Keratinocyte (primary cell): Measurements from ENCODE around the gene USP9X. TPM values are rescaled to one million over a fixed set of nuclear protein-coding genes. Genes with fewer than 3 reads are reported as not detected.
"Not testable (repeated sequence)": the region's sequence is repeated elsewhere in the genome, so short reads cannot be mapped to it uniquely, and the experiment has no call there.

ENCODE experiments used
- DNase-seq: peaks from one replicate; pipeline ENCODE4 v3.0.0-alpha.2; 2011; ENCODE audit warnings: low read depth, missing footprints, low spot score
- FAIRE-seq: peaks from 2 replicates; lab custom pipeline; 2011; peaks lifted over from hg19 to GRCh38; lab: Jason Lieb, UNC
- H2AFZ ChIP-seq: 2 replicates; pipeline ENCODE4 v1.6.0; 2012; ENCODE audit warnings: low read length, control low read depth, inconsistent platforms; ENCODE audit not compliant: control insufficient read depth
- H3K27ac ChIP-seq: 2 replicates; pipeline ENCODE4 v1.5.1; 2011; ENCODE audit warnings: low read length; ENCODE audit not compliant: control insufficient read depth, insufficient read depth
- H3K27me3 ChIP-seq: 3 replicates; pipeline ENCODE4 v1.6.0; 2011; ENCODE audit warnings: low read length; ENCODE audit not compliant: control insufficient read depth, insufficient read depth; ENCODE audit errors: extremely low read depth
- H3K36me3 ChIP-seq, 2 experiments: 2 replicates in 1 of 2; 3 replicates in 1 of 2; pipeline ENCODE4 v1.5.1; 2011; ENCODE audit warnings: low read length in 2 of 2, mild to moderate bottlenecking in 1 of 2; ENCODE audit not compliant: control insufficient read depth in 2 of 2, insufficient read depth in 2 of 2; ENCODE audit errors: extremely low read depth in 1 of 2
- H3K4me1 ChIP-seq: 3 replicates; pipeline ENCODE4 v1.5.1; 2011; ENCODE audit warnings: low read length; ENCODE audit not compliant: control insufficient read depth, insufficient read depth; ENCODE audit errors: extremely low read depth
- H3K4me2 ChIP-seq: 3 replicates; pipeline ENCODE4 v1.6.0; 2011; ENCODE audit warnings: low read depth, low read length; ENCODE audit not compliant: control insufficient read depth, insufficient read depth; ENCODE audit errors: extremely low read depth
- H3K4me3 ChIP-seq, 3 experiments: fragments of 200-600 bp in 1 of 3; sonication (generic) in 1 of 3; 2 replicates in 2 of 3; 3 replicates in 1 of 3; pipeline ENCODE4 v1.5.1; 2011 to 2016; ENCODE audit warnings: low read length in 3 of 3, mild to moderate bottlenecking in 3 of 3, control low read depth in 2 of 3, inconsistent platforms in 1 of 3, low read depth in 1 of 3, mixed read lengths in 1 of 3, mixed run types in 1 of 3, moderate library complexity in 1 of 3; ENCODE audit not compliant: control insufficient read depth in 2 of 3, insufficient read depth in 2 of 3; ENCODE audit errors: extremely low read depth in 1 of 3
- H3K79me2 ChIP-seq: 2 replicates; pipeline ENCODE4 v1.6.0; 2012; ENCODE audit warnings: low read length; ENCODE audit not compliant: control insufficient read depth, insufficient read depth
- H3K9ac ChIP-seq: 3 replicates; pipeline ENCODE4 v1.6.0; 2011; ENCODE audit warnings: low read length; ENCODE audit not compliant: control insufficient read depth, insufficient read depth; ENCODE audit errors: extremely low read depth
- H3K9me1 ChIP-seq: 3 replicates; pipeline ENCODE4 v1.6.0; 2011; ENCODE audit warnings: low read length; ENCODE audit not compliant: control insufficient read depth, insufficient read depth; ENCODE audit errors: extremely low read depth
- H3K9me3 ChIP-seq: 2 replicates; pipeline ENCODE4 v1.5.1; 2012; ENCODE audit warnings: low read depth, low read length; ENCODE audit not compliant: control insufficient read depth
- H4K20me1 ChIP-seq: 3 replicates; pipeline ENCODE4 v1.6.0; 2011; ENCODE audit warnings: low read length; ENCODE audit not compliant: control insufficient read depth, insufficient read depth; ENCODE audit errors: extremely low read depth
- CTCF ChIP-seq, 3 experiments: IDR thresholded peaks in 1 of 3; conservative IDR thresholded peaks in 1 of 3; optimal IDR thresholded peaks in 1 of 3; 2 replicates in 2 of 3; 3 replicates in 1 of 3; pipeline versions ENCODE3 to v1.5.1; 2011; ENCODE audit warnings: low read length in 3 of 3, mild to moderate bottlenecking in 3 of 3, moderate library complexity in 2 of 3, control low read depth in 1 of 3, inconsistent platforms in 1 of 3; ENCODE audit not compliant: insufficient read depth in 2 of 3; ENCODE audit errors: extremely low read depth in 1 of 3
- EZH2 ChIP-seq: IDR thresholded peaks from one replicate; pipeline ENCODE4 v1.6.1; 2012; ENCODE audit warnings: inconsistent platforms, mild to moderate bottlenecking, low read length, moderate library complexity
- dilution Hi-C: fragments of 300-500 bp; cut with MboI; formaldehyde crosslinking; loops from one replicate; pipeline ENCODE4 v1.7.0; 2020; ENCODE audit warnings: low sequenced_read_pairs; ENCODE audit not compliant: extremely low pct_ligation_motif_present
- polyA plus RNA-seq, 5 experiments: library from polyadenylated mRNA; depleted of rRNA in 3 of 5; stranded (reverse) in 3 of 5; stranded (forward) in 1 of 5; unstranded in 1 of 5; fragments of >200 nt; gene quantifications; 1 replicate in 1 of 5; 2 replicates in 3 of 5; 3 replicates in 1 of 5; pipeline versions ENCODE4 v1.2.1 to v1.2.3, GENCODE V29; 2011 to 2012; ENCODE audit warnings: missing spikeins in 2 of 5, low read depth in 1 of 5, low replicate concordance in 1 of 5

The USP9X gene
- polyA plus RNA-seq, 1 donor (not counting 4 experiments of a cell fraction or from before 2014, with no cell fraction given) = 44.8 TPM

DNA sequence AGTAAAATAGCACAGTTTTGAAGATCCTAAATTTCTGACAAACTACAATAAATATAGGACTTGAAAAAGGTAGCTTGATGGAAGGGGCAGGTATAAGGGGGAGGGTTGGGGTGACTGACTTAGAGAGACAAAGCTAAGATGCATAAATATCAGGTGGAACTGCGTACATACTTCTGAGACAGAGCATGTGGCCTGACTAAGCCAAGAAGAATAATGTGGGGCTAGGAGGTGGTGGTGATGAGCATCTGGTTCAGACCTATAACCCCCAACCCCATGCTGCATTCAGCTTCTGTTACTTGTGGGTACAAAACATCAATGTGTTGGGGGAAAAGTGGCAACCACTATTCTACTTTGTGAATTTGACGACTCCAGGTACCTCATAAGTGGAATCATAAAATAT lies 19.8 kb downstream of the USP9X start:
- Histone ChIP-seq H3K4me3 (no peak overlapping the region), H3K4me2 (no peak overlapping the region), H3K79me2 (peaks cover 89% of the 10 kb centered on the region), H4K20me1 (peaks cover 26% of the 10 kb centered on the region), H3K9me3 (no peaks in the 10 kb centered on the region), H3K4me1 (peaks cover 6% of the 10 kb centered on the region), H2AFZ (no peak overlapping the region), H3K9me1 (no peaks in the 10 kb centered on the region), H3K27me3 (no peaks in the 10 kb centered on the region), H3K9ac (no peak overlapping the region), H3K36me3 (peaks cover 0 to 2% of the 10 kb centered on the region in 2 experiments), H3K27ac (no peak overlapping the region)
- DNase-seq (no peak), FAIRE-seq (no peak)
- dilution Hi-C loops = no loop called here
- TF ChIP-seq EZH2 = no peak
- TF ChIP-seq CTCF (optimal IDR thresholded peaks at IDR 0.05 in 1 of 3, IDR thresholded peaks at IDR 0.05 in 1 of 3, conservative IDR thresholded peaks at IDR 0.05 in 1 of 3; ENCODE audit: extremely low read depth in 1 of 3, insufficient read depth in 2 of 3, low read length in 3 of 3) = no peak

DNA sequence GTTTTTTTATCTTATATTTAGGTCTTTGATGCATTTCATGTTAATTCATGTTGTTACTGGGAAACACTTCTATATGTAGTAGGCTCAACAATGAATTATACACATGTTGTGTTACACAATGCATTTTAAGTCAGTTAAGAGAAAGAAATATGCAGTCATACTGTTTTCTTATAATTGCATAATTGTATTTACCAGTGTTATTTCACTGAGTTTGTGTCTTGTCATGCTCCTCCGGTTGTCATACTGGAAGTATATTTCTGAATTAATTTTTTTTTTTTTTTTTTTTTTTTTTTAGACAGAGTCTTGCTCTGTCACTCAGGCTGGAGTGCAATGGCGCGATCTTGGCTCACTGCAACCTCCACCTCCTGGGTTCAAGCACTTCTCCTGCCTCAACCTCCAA lies 21.0 kb downstream of the USP9X start:
- dilution Hi-C loops, H3K9ac ChIP-seq, H3K36me3 ChIP-seq, H3K9me3 ChIP-seq, H3K27me3 ChIP-seq, H2AFZ ChIP-seq, H3K9me1 ChIP-seq, DNase-seq, H3K4me1 ChIP-seq, H3K4me2 ChIP-seq, H3K27ac ChIP-seq, FAIRE-seq, H3K4me3 ChIP-seq: not testable (repeated sequence)
- H4K20me1 ChIP-seq = peaks cover 34% of the 10 kb centered on the region
- peaks cover 92% of the 10 kb centered on the region for H3K79me2 ChIP-seq

- H3K4me2 ChIP-seq = no peak overlapping the region
- H3K9ac ChIP-seq = no peak overlapping the region
- H3K9me1 ChIP-seq = peaks cover 3% of the 10 kb centered on the region
- peaks cover 0 to 2% of the 10 kb centered on the region in 2 experiments for H3K36me3 ChIP-seq
- no peaks in the 10 kb centered on the region for H3K27me3 ChIP-seq
- peaks cover 37% of the 10 kb centered on the region for H4K20me1 ChIP-seq
- H3K9me3 ChIP-seq = no peaks in the 10 kb centered on the region
- peaks cover 6% of the 10 kb centered on the region for H3K4me1 ChIP-seq
- no peak overlapping the region for H2AFZ ChIP-seq
- dilution Hi-C loops = no loop called here
- FAIRE-seq (no peak), DNase-seq (no peak)
- no peak overlapping the region for H3K4me3 ChIP-seq
- no peak for TF ChIP-seq EZH2
- peaks cover 90% of the 10 kb centered on the region for H3K79me2 ChIP-seq
- H3K27ac ChIP-seq = peak overlapping the region; percentile 10
Observed at GRCh38 chrX:41108007-41108406, 22.8 kb downstream of the USP9X start.
